SJSA1 (cell line): ENCODE measurements around the gene SLC7A11. TPM values are rescaled to one million over a fixed set of nuclear protein-coding genes. Genes with fewer than 3 reads are reported as not detected.

Source experiments
- DNase-seq, 2 experiments: peaks; one replicate each; pipeline ENCODE4 v3.0.0-alpha.2; 2015 to 2020; ENCODE audit warnings: low spot score in 2 of 2, low read depth in 1 of 2
- H3K27ac ChIP-seq: fragments of 250-450 bp; sonication (Bioruptor Pico); 2 replicates; pipeline ENCODE4 v1.5.1; 2020; ENCODE audit warnings: mild to moderate bottlenecking, moderate library complexity
- H3K27me3 ChIP-seq: fragments of 250-450 bp; sonication (Bioruptor Pico); replicated peaks from 2 replicates; pipeline ENCODE4 v1.5.1; 2020; ENCODE audit warnings: mild to moderate bottlenecking, moderate library complexity
- H3K36me3 ChIP-seq: fragments of 250-450 bp; sonication (Bioruptor Pico); 2 replicates; pipeline ENCODE4 v1.5.1; 2020; ENCODE audit warnings: mild to moderate bottlenecking
- H3K4me1 ChIP-seq: fragments of 250-450 bp; sonication (Bioruptor Pico); replicated peaks from 2 replicates; pipeline ENCODE4 v1.6.1; 2021; ENCODE audit warnings: mild to moderate bottlenecking
- H3K4me3 ChIP-seq: fragments of 250-450 bp; sonication (Bioruptor Pico); 2 replicates; pipeline ENCODE4 v1.5.1; 2020; ENCODE audit warnings: mild to moderate bottlenecking
- H3K9me3 ChIP-seq: fragments of 250-450 bp; sonication (Bioruptor Pico); replicated peaks from 2 replicates; pipeline ENCODE4 v1.5.1; 2020; ENCODE audit warnings: mild to moderate bottlenecking
- total RNA-seq: library from RNA; depleted of rRNA; stranded (reverse); fragments of >200 nt; shearing (Covaris generic); gene quantifications from 2 replicates; pipeline ENCODE4 v1.2.3, GENCODE V29; 2014

The SLC7A11 gene
- total RNA-seq, 1 experiment from 2014 or later = 45.5 TPM

DNA sequence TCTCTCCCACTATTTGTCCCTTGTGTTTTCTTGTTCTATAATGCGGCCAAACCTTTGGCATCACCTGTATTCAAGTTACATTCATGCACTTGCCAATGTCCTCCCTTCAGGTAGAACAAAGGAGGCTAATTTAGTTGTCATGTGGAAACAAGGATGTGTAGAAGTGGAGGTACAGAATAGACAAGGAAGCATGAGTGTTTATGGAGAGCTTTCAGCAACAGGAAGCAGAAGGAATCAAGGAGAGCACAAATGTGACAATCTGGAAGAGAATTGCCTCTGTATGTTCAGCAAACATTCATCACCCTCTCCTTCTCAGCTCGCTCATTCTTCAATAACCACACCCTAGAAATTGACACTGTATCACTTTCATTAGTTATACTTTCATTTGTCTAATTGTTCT, 103.4 kb downstream of the SLC7A11 start:
- Histone ChIP-seq H3K4me1 (no peaks in the 10 kb centered on the region), H3K9me3 (no peaks in the 10 kb centered on the region), H3K36me3 (no peaks in the 10 kb centered on the region), H3K4me3 (no peak overlapping the region), H3K27ac (no peak overlapping the region), H3K27me3 (no peaks in the 10 kb centered on the region)
- DNase-seq = no peak

DNA sequence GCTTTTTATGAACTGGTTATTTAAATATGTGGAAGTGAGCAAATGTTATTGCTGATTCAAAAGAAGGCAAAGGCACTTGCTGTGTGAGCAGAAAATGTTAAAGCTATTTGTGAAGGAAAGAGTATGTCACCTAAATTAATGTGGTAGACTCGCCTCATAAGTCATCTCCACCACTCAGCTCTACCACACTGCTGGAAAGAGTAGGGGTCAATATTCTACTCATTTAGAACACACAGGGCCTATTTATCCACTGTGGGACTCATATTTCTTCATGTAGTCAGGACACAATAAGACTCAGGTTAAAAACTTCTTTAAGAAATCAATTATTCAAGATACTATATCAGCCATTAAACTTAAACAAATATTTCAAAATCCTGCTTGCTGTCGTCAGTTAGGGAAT, 106.5 kb downstream of the SLC7A11 start:
- Histone ChIP-seq H3K27me3 (no peaks in the 10 kb centered on the region), H3K4me3 (no peak overlapping the region), H3K27ac (no peak overlapping the region), H3K36me3 (no peaks in the 10 kb centered on the region), H3K4me1 (no peaks in the 10 kb centered on the region), H3K9me3 (no peaks in the 10 kb centered on the region; the same call in 1 of the 2 replicates)
- DNase-seq = no peak

DNA sequence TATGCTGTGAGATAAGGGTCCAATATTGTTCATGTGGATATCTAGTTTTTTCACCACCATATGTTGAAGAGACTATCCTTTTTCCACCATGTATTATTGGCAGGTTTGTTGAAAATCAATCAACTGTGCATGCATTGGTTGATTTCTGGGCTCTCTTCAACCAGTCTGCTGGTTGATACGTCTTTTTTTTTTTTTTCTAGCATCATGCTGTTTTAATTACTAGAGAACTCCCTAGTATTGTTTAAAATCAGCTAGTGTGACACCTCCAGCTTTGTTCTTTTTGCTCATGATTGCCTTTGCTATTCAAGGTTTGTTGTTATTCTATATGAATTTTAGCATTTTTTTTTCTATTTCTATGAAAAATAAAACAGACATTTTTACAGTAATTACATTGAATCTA, 123.9 kb downstream of the SLC7A11 start:
- no peak for DNase-seq
- H3K27me3 ChIP-seq = no peaks in the 10 kb centered on the region

GRCh38 chr4:138115053-138115452, 127.1 kb downstream of the SLC7A11 start:
- peaks cover 46% of the 10 kb centered on the region for H3K4me1 ChIP-seq

More for the DNA sequence above, 123.9 kb downstream of the SLC7A11 start:
- H3K4me3 ChIP-seq = no peak overlapping the region
- no peaks in the 10 kb centered on the region for H3K36me3 ChIP-seq
- H3K27ac ChIP-seq = no peak overlapping the region
- H3K9me3 ChIP-seq = no peaks in the 10 kb centered on the region; the same call in 1 of the 2 replicates
- peaks cover 14% of the 10 kb centered on the region for H3K4me1 ChIP-seq

DNA sequence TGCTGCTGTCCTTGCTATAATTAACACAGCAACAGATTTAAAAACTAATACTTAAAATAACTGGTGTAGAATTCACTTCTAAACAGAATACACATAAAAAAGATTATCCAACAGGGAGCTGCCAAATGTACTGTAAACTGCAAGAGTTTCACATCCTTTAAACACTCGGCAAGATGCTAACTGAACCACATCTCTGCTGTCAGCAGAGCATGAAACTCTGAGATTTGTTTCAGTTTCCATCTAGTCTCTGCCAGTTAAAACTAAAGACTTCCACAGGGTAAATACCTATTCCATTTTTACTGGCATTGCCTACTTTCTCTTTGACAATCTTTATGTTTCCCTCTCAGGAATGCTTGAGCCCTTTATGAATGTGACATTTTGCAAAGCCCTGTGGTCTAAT, 127.7 kb downstream of the SLC7A11 start:
- H3K36me3 ChIP-seq = no peaks in the 10 kb centered on the region
- H3K9me3 ChIP-seq = no peaks in the 10 kb centered on the region
- no peak for DNase-seq
- H3K27ac ChIP-seq = peak overlapping the region; percentile 32; the same call in 1 of the 2 replicates
- H3K4me3 ChIP-seq = no peak overlapping the region
- peaks cover 46% of the 10 kb centered on the region for H3K4me1 ChIP-seq
- H3K27me3 ChIP-seq = no peaks in the 10 kb centered on the region

More at GRCh38 chr4:138115053-138115452, 127.1 kb downstream of the SLC7A11 start:
- DNase-seq = no peak
- H3K27ac ChIP-seq = no peak overlapping the region
- no peaks in the 10 kb centered on the region for H3K36me3 ChIP-seq
- H3K4me3 ChIP-seq = no peak overlapping the region
- no peaks in the 10 kb centered on the region for H3K27me3 ChIP-seq
- H3K9me3 ChIP-seq = no peaks in the 10 kb centered on the region
